ENCODE data around the gene TMTC1. TPM values are rescaled to one million over a fixed set of nuclear protein-coding genes. Genes with fewer than 3 reads are reported as not detected.
"Not testable (repeated sequence)": the region's sequence is repeated elsewhere in the genome, so short reads cannot be mapped to it uniquely, and the experiment has no call there.

The TMTC1 gene
- total RNA-seq, 1 donor = 3.8 TPM

- Histone ChIP-seq H3K27me3 (ENCODE audit: insufficient read depth, low read length) (no peaks in the 10 kb centered on the region), H3K4me1 (ENCODE audit: insufficient read depth, low read length) (no peaks in the 10 kb centered on the region), H3K4me3 (ENCODE audit: low read length) (no peak overlapping the region), H3K9me3 (ENCODE audit: low read depth, low read length) (no peaks in the 10 kb centered on the region)
These were observed 126.8 kb downstream of the TMTC1 start for GRCh38 chr12:29656762-29657538.

- H3K9me3 ChIP-seq (ENCODE audit: low read depth, low read length) = no peaks in the 10 kb centered on the region
- no peak overlapping the region for H3K4me3 ChIP-seq (ENCODE audit: low read length)
- H3K4me1 ChIP-seq (ENCODE audit: insufficient read depth, low read length) = no peaks in the 10 kb centered on the region
- no peaks in the 10 kb centered on the region for H3K27me3 ChIP-seq (ENCODE audit: insufficient read depth, low read length)
These were observed 127.9 kb downstream of the TMTC1 start for GRCh38 chr12:29655861-29656260.

GRCh38 chr12:29653286-29653685 lies 130.5 kb downstream of the TMTC1 start:
- H3K4me3 ChIP-seq (ENCODE audit: low read length) = no peak overlapping the region
- H3K4me1 ChIP-seq (ENCODE audit: insufficient read depth, low read length) = no peaks in the 10 kb centered on the region
- no peaks in the 10 kb centered on the region for H3K9me3 ChIP-seq (ENCODE audit: low read depth, low read length)
- no peaks in the 10 kb centered on the region for H3K27me3 ChIP-seq (ENCODE audit: insufficient read depth, low read length)

GRCh38 chr12:29650371-29650770 lies 133.4 kb downstream of the TMTC1 start:
- no peaks in the 10 kb centered on the region for H3K9me3 ChIP-seq (ENCODE audit: low read depth, low read length)
- no peaks in the 10 kb centered on the region for H3K27me3 ChIP-seq (ENCODE audit: insufficient read depth, low read length)
- H3K4me1 ChIP-seq (ENCODE audit: insufficient read depth, low read length) = no peaks in the 10 kb centered on the region
- no peak overlapping the region for H3K4me3 ChIP-seq (ENCODE audit: low read length)

GRCh38 chr12:29649722-29650121 lies 134.0 kb downstream of the TMTC1 start:
- Histone ChIP-seq H3K4me1 (ENCODE audit: insufficient read depth, low read length) (no peaks in the 10 kb centered on the region), H3K9me3 (ENCODE audit: low read depth, low read length) (no peaks in the 10 kb centered on the region), H3K27me3 (ENCODE audit: insufficient read depth, low read length) (no peaks in the 10 kb centered on the region), H3K4me3 (ENCODE audit: low read length) (no peak overlapping the region)

GRCh38 chr12:29644536-29645162 lies 139.1 kb downstream of the TMTC1 start:
- Histone ChIP-seq H3K4me1 (ENCODE audit: insufficient read depth, low read length) (no peaks in the 10 kb centered on the region), H3K4me3 (ENCODE audit: low read length) (no peak overlapping the region), H3K9me3 (ENCODE audit: low read depth, low read length) (no peaks in the 10 kb centered on the region), H3K27me3 (ENCODE audit: insufficient read depth, low read length) (no peaks in the 10 kb centered on the region)

GRCh38 chr12:29640589-29641345 lies 143.0 kb downstream of the TMTC1 start:
- H3K27me3 ChIP-seq (ENCODE audit: insufficient read depth, low read length) = no peaks in the 10 kb centered on the region
- no peaks in the 10 kb centered on the region for H3K9me3 ChIP-seq (ENCODE audit: low read depth, low read length)
- no peak overlapping the region for H3K4me3 ChIP-seq (ENCODE audit: low read length)
- no peaks in the 10 kb centered on the region for H3K4me1 ChIP-seq (ENCODE audit: insufficient read depth, low read length)

- Histone ChIP-seq H3K27me3 (ENCODE audit: insufficient read depth, low read length) (no peaks in the 10 kb centered on the region), H3K4me3 (ENCODE audit: low read length) (no peak overlapping the region), H3K9me3 (ENCODE audit: low read depth, low read length) (no peaks in the 10 kb centered on the region), H3K4me1 (ENCODE audit: insufficient read depth, low read length) (no peaks in the 10 kb centered on the region)
These were observed 143.7 kb downstream of the TMTC1 start for GRCh38 chr12:29639893-29640495.

GRCh38 chr12:29638528-29638927 lies 145.2 kb downstream of the TMTC1 start:
- H3K4me1 ChIP-seq (ENCODE audit: insufficient read depth, low read length) = no peaks in the 10 kb centered on the region
- no peaks in the 10 kb centered on the region for H3K27me3 ChIP-seq (ENCODE audit: insufficient read depth, low read length)
- H3K4me3 ChIP-seq (ENCODE audit: low read length) = no peak overlapping the region
- H3K9me3 ChIP-seq (ENCODE audit: low read depth, low read length) = no peaks in the 10 kb centered on the region

GRCh38 chr12:29634057-29634456 lies 149.7 kb downstream of the TMTC1 start:
- Histone ChIP-seq H3K27me3 (ENCODE audit: insufficient read depth, low read length) (no peaks in the 10 kb centered on the region), H3K4me3 (ENCODE audit: low read length) (no peak overlapping the region), H3K9me3 (ENCODE audit: low read depth, low read length) (no peaks in the 10 kb centered on the region), H3K4me1 (ENCODE audit: insufficient read depth, low read length) (no peaks in the 10 kb centered on the region)

- not testable (repeated sequence) for H3K9me3 ChIP-seq (ENCODE audit: low read depth, low read length); H3K4me1 ChIP-seq (ENCODE audit: insufficient read depth, low read length); H3K27me3 ChIP-seq (ENCODE audit: insufficient read depth, low read length); H3K4me3 ChIP-seq (ENCODE audit: low read length)
These were observed 153.6 kb downstream of the TMTC1 start for GRCh38 chr12:29630164-29630563.

GRCh38 chr12:29627221-29627620 lies 156.5 kb downstream of the TMTC1 start:
- H3K4me1 ChIP-seq (ENCODE audit: insufficient read depth, low read length) = no peaks in the 10 kb centered on the region
- no peak overlapping the region for H3K4me3 ChIP-seq (ENCODE audit: low read length)
- H3K27me3 ChIP-seq (ENCODE audit: insufficient read depth, low read length) = no peaks in the 10 kb centered on the region
- no peaks in the 10 kb centered on the region for H3K9me3 ChIP-seq (ENCODE audit: low read depth, low read length)

- no peaks in the 10 kb centered on the region for H3K4me1 ChIP-seq (ENCODE audit: insufficient read depth, low read length)
- H3K27me3 ChIP-seq (ENCODE audit: insufficient read depth, low read length) = no peaks in the 10 kb centered on the region
- H3K9me3 ChIP-seq (ENCODE audit: low read depth, low read length) = no peaks in the 10 kb centered on the region
- H3K4me3 ChIP-seq (ENCODE audit: low read length) = no peak overlapping the region
These were observed 158.3 kb downstream of the TMTC1 start for GRCh38 chr12:29625359-29625953.

- no peaks in the 10 kb centered on the region for H3K27me3 ChIP-seq (ENCODE audit: insufficient read depth, low read length)
- no peaks in the 10 kb centered on the region for H3K9me3 ChIP-seq (ENCODE audit: low read depth, low read length)
- H3K4me1 ChIP-seq (ENCODE audit: insufficient read depth, low read length) = no peaks in the 10 kb centered on the region
- H3K4me3 ChIP-seq (ENCODE audit: low read length) = no peak overlapping the region
These were observed 161.5 kb downstream of the TMTC1 start for GRCh38 chr12:29622251-29622650.

- Histone ChIP-seq H3K4me1 (ENCODE audit: insufficient read depth, low read length) (no peaks in the 10 kb centered on the region), H3K27me3 (ENCODE audit: insufficient read depth, low read length) (no peaks in the 10 kb centered on the region), H3K4me3 (ENCODE audit: low read length) (no peak overlapping the region), H3K9me3 (ENCODE audit: low read depth, low read length) (no peaks in the 10 kb centered on the region)
These were observed 163.7 kb downstream of the TMTC1 start for GRCh38 chr12:29620030-29620429.

Data from mononuclear cell (primary cell).